EH (cell line): ENCODE results near the gene GPR78.

Source experiments
- DNase-seq: peaks from one replicate; pipeline ENCODE4 v3.0.0-alpha.2; 2015; ENCODE audit warnings: low read depth

The GPR78 gene

DNA sequence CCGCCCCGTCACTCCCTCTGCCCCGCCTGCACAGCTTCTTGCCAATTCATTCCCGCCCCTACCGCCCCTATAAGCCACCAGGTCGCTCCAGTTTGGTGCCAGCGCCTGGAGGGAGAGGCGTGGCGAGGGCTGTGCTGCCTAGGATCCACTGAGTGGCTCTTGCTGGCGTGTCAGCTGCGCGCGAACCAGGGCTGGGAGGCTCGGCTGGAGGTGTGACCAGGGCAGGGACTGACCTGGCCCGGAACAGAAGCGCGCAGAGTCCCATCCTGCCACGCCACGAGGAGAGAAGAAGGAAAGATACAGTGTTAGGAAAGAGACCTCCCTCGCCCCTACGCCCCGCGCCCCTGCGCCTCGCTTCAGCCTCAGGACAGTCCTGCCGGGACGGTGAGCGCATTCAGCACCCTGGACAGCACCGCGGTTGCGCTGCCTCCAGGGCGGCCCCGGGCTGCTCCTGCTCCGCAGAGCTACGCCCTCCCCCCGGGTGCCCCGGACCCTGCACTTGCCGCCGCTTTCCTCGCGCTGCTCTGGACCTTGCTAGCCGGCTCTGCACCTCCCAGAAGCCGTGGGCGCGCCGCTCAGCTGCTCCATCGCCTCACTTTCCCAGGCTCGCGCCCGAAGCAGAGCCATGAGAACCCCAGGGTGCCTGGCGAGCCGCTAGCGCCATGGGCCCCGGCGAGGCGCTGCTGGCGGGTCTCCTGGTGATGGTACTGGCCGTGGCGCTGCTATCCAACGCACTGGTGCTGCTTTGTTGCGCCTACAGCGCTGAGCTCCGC, at the start of gene GPR78:
Gene GPR78 (plus strand): TSS at position 72 of the 773 bp plus-strand sequence. CDS start 591 bp downstream, at position 663.
- peak; percentile 63 for DNase-seq

DNA sequence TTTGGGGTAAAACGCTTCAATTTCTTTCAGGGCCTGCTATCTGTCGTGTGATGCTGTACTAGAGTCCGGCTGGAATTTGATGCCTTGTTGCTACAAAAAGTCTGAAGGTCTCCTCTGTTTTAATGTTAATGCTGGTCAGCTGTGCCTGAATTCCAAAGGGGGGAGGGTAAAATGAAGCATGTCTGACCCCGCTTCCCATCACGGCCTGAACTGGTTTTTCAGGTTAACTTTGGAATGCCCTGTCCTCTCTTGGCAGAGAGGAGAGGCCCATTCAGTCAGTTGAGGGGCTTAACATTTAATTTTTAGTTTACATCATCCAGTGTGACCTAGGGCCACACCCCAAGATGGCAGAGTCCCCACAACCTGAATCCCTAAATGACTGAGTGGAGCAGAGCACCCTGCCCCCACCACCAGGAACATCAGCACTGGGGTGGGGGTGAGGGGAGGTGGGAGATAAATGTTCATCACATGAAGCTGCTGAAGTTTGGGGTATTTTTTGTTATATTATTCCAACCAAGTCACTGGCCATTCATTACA, 47.9 kb upstream of the GPR78 start:
- DNase-seq, result no peak

DNA sequence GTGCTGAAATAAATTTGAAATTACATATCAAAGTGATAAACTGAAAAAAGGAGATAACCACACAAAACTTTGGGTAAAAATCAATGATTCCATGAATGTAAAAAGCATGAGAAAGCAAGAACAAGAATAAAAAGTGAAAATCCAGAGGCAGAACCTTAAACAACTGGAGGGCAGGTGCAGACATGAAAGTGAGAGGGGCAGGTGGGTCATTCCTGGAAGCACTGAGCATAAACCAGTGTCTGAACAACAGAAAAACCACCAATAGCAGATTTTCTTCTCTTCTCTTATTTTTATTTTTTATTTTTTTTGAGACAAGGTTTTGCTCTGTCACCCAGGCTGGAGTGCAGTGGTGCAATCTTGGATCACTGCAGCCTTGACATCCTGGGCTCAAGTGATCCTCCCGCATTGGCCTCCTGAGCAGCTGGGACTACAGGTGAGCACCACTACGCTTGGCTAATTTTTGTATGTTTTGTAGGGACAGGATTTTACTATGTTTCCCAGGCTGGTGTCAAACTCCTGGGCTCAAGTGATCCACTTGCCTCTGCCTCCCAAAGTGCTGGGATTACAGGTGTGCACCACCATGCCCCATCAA, 46.8 kb upstream of the GPR78 start:
- no peak for DNase-seq

DNA sequence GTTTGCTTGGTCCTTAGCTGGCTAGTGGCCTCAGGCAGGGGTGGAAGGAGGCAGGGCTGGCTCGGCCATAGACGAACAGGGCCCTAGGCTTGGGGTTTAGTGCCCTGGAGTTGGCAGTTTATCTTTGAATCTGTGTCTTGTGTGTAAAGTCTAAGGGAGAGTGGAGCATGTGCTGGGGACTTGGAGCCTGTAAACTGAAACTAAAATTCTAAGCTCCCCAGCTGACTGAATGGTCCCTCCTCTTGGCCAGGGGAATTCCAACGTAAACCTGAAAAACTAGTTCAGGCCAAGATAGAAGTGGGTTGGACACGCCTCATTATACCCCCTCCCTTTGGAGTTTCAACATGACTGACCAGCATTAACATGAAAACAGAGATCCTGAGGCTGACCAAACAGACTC, 46.1 kb upstream of the GPR78 start:
- peak; percentile 47 for DNase-seq

- no peak for DNase-seq
These were observed 45.6 kb upstream of the GPR78 start for GRCh38 chr4:8534611-8535010.

DNA sequence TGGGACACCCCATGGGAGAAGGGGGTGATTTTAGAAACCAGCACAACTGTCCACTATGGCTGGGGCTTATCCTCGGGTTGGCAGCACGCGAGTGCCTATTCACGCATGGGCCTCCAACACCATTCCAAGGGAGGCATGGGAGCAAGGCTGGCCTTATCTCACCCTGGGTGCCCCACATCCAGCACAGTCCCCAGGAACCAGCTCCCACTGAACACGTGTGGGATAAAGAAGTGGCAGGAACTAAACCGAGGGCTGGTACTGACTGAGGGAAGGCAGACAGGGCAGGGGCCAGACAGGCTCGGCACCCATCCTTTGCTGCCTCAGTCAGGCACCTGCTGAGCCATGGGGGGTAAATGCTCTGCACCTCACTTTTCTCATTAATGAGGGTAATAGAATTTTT, 43.7 kb upstream of the GPR78 start:
- DNase-seq, result no peak

DNA sequence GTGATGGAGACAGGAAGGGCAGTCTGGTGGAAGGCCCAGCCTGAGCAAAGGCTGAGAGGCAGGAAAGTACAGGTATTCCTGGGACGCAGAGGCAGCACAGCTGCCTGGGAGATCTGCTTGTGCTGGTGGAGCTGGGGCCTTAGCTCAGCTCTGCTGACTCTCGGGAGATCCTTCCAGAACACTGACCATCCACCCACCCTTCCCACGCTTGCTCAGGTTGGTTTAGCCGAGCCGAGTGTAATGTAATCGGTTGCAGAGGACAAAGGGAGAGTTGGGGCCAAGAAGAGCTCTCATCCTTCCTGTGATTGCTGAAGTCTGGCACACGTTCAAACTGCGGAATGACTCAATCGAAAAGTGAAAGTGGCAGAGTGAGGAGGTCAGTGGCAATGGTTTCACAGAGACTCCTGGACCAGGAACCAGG, 43.1 kb upstream of the GPR78 start:
- DNase-seq, result peak; percentile 94

DNA sequence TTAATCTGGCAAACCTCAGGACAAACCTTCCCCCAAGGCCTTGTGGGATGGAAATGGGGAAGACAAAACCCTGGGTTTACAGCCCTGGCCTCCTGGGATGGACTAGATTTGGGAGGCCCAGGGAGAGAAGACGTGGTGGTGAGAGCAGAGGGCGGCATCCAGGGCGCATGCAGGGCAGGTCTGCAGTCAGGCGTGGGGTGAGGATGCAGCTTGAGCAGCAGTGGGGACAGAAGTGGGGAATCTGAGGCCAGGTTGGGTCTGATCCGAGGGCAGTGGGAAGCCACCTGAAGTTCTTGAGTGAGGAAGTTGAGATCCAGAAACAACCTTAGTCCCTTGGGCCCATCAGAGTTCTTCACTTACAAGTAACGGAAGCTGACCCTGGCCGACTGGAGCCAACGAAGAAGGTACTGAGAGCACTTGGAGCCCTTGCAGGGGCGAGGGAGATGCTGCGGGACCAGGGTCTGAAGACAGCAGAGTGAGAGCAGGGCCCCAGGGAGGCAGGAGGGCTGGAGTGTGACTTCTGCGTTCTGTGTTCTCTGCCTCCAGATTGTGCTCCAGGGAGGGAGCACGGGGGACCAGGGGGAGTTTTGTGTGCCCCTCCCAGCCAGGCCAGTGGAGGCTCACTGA, 42.0 kb upstream of the GPR78 start:
- no peak for DNase-seq

GRCh38 chr4:8538703-8539567, 41.3 kb upstream of the GPR78 start:
- peak; percentile 76 for DNase-seq

- DNase-seq, result no peak
These were observed 40.5 kb upstream of the GPR78 start for GRCh38 chr4:8539661-8540060.

- DNase-seq, result no peak
These were observed 40.1 kb upstream of the GPR78 start for GRCh38 chr4:8540072-8540471.

GRCh38 chr4:8540586-8540985, 39.6 kb upstream of the GPR78 start:
- DNase-seq, result no peak

GRCh38 chr4:8540991-8541390, 39.2 kb upstream of the GPR78 start:
- no peak for DNase-seq

GRCh38 chr4:8541981-8542715, 38.0 kb upstream of the GPR78 start:
- no peak for DNase-seq

- DNase-seq, result peak; percentile 78
These were observed 37.2 kb upstream of the GPR78 start for GRCh38 chr4:8542776-8543525.

- DNase-seq, result no peak
These were observed 36.6 kb upstream of the GPR78 start for GRCh38 chr4:8543623-8544022.

GRCh38 chr4:8544282-8544681, 35.9 kb upstream of the GPR78 start:
- no peak for DNase-seq

- peak; percentile 27 for DNase-seq
These were observed 35.3 kb upstream of the GPR78 start for GRCh38 chr4:8544741-8545438.

DNA sequence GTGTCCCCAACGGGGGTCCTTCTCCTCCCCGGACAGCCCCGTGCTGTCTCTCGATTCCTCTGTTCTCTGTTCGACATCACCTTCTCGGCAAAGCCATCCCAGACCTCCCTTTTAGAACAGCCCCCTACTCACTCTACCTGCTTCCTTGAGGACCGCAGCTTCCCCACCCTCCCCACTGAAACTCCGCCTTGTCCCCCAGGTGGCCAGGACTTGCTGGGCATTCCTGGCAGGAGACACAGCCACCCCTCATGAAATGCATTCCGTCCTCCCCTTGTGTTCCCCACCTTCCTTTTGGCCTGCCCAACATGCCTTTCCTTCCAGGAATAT, 34.8 kb upstream of the GPR78 start:
- no peak for DNase-seq

GRCh38 chr4:8546766-8547107, 33.5 kb upstream of the GPR78 start:
- no peak for DNase-seq
